Measurements from ENCODE around the gene DNER. TPM values are rescaled to one million over a fixed set of nuclear protein-coding genes. Genes with fewer than 3 reads are reported as not detected.

Gene DNER
- total RNA-seq, 2 experiments from 2014 or later, result not detected

DNA sequence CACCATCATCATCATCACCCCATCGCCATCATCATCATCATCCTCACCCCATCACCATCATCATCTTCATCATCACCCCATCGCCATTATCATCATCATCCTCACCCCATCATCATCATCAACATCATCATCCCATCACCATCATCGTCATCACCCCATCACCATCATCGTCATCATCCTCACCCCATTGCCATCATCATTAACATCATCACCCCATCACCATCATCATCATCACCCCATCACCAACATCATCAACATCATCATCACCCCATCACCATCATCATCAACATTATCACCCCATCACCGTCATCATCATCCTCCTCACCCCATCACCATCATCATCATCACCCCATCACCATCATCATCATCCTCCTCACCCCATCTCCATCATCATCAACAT, 151.0 kb downstream of the DNER start:
- H3K9me3 Mint-ChIP-seq, result no peaks in the 10 kb centered on the region
- ATAC-seq (no peak), DNase-seq (no peak)
- no peak overlapping the region for H3K27ac Mint-ChIP-seq
- intact Hi-C loops (cut with micrococcal nuclease), result no loop called here
- no peak overlapping the region for H3K4me3 Mint-ChIP-seq
- H3K4me1 Mint-ChIP-seq (ENCODE audit: low read depth), result no peaks in the 10 kb centered on the region
- TF ChIP-seq, protein P1, sequence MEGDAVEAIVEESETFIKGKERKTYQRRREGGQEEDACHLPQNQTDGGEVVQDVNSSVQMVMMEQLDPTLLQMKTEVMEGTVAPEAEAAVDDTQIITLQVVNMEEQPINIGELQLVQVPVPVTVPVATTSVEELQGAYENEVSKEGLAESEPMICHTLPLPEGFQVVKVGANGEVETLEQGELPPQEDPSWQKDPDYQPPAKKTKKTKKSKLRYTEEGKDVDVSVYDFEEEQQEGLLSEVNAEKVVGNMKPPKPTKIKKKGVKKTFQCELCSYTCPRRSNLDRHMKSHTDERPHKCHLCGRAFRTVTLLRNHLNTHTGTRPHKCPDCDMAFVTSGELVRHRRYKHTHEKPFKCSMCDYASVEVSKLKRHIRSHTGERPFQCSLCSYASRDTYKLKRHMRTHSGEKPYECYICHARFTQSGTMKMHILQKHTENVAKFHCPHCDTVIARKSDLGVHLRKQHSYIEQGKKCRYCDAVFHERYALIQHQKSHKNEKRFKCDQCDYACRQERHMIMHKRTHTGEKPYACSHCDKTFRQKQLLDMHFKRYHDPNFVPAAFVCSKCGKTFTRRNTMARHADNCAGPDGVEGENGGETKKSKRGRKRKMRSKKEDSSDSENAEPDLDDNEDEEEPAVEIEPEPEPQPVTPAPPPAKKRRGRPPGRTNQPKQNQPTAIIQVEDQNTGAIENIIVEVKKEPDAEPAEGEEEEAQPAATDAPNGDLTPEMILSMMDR (IDR thresholded peaks at IDR 0.05), result no peak
- H3K36me3 Mint-ChIP-seq (ENCODE audit: low read depth), result no peaks in the 10 kb centered on the region
- POLR2A ChIA-PET, result no interaction called here
- H3K27me3 Mint-ChIP-seq, result peaks cover 1% of the 10 kb centered on the region
- CTCF ChIA-PET, result no interaction called here

DNA sequence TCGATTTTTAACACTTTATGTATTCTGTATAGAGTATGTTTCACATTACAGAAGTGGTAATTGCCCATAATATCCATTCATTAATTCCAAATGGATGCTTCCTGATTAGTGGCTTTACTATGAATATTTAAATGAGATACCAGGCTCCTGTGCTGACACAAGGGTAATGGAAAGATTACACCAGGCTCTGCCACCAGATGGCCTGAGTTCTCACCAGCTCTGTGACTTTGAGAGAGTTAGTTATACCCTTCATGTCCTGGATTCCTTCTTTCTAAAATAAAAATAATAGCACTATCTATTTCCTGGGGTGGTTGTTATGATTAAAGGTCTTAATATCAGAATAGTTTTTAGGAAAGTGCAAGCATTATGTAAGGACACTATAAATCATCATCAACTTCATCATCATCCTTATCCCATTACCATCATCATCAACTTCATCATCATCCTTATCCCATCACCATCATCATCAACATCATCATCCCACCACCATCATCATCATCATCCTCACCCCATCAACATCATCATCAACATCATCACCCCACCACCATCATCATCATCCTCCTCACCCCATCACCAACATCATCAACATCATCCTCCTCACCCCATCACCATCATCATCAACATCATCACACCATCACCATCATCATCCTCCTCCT, 151.8 kb downstream of the DNER start:
- intact Hi-C loops (cut with micrococcal nuclease), result no loop called here
- no peaks in the 10 kb centered on the region for H3K9me3 Mint-ChIP-seq
- no peak overlapping the region for H3K27ac Mint-ChIP-seq
- H3K4me3 Mint-ChIP-seq, result no peak overlapping the region
- ATAC-seq (no peak), DNase-seq (no peak)
- ChIA-PET CTCF (no interaction called here), POLR2A (no interaction called here)
- H3K36me3 Mint-ChIP-seq (ENCODE audit: low read depth), result no peaks in the 10 kb centered on the region
- peaks cover 1% of the 10 kb centered on the region for H3K27me3 Mint-ChIP-seq
- TF ChIP-seq, protein P1 (IDR thresholded peaks at IDR 0.05), result no peak
- H3K4me1 Mint-ChIP-seq (ENCODE audit: low read depth), result no peaks in the 10 kb centered on the region

DNA sequence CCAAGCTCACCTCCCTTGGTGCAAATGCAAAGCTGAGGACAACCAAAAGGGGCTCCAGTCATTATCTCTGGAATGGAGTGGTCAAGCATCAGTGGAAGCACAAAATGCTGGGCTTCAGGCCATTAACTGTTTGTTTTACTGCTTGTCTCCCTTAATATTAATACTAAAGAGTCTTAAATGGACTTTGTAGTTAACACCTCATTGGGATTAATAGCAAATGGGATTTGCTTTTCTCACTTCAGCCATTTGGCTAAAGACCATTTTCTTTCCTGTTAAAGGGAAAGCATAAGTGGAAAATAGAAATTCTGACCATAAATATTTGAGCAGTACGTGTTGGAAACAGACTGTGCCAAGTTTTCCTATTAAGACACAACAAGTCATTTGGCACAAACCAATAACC, 154.4 kb downstream of the DNER start:
- no peaks in the 10 kb centered on the region for H3K9me3 Mint-ChIP-seq
- ChIA-PET POLR2A (no interaction called here), CTCF (no interaction called here)
- ATAC-seq (no peak), DNase-seq (no peak)
- no peak overlapping the region for H3K27ac Mint-ChIP-seq
- intact Hi-C loops (cut with micrococcal nuclease), result no loop called here
- H3K36me3 Mint-ChIP-seq (ENCODE audit: low read depth), result no peaks in the 10 kb centered on the region
- no peaks in the 10 kb centered on the region for H3K4me1 Mint-ChIP-seq (ENCODE audit: low read depth)
- TF ChIP-seq, protein P1 (IDR thresholded peaks at IDR 0.05), result no peak
- peaks cover 1% of the 10 kb centered on the region for H3K27me3 Mint-ChIP-seq
- no peak overlapping the region for H3K4me3 Mint-ChIP-seq

DNA sequence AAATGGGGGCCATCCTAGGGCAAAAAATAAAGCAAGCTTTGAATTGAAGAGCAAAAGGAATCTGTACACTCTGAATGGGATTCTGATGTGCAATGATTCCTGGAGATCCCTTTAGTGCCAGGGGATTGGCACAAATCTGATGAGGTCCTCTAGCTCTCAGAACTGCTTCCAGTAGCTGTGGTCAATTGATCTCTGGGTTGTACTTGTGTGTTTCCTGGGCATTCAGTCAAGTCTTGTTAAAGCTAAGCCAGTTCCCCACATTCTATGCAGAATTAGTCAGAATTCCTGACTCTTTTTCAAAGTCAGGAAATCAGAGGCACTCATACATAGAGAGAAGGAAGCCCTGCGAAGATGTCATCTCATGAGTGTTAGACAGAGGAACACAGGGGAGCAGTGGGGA, 161.3 kb downstream of the DNER start:
- peaks cover 1% of the 10 kb centered on the region for H3K27me3 Mint-ChIP-seq
- H3K4me3 Mint-ChIP-seq, result no peak overlapping the region
- CTCF ChIA-PET, result no interaction called here

DNA sequence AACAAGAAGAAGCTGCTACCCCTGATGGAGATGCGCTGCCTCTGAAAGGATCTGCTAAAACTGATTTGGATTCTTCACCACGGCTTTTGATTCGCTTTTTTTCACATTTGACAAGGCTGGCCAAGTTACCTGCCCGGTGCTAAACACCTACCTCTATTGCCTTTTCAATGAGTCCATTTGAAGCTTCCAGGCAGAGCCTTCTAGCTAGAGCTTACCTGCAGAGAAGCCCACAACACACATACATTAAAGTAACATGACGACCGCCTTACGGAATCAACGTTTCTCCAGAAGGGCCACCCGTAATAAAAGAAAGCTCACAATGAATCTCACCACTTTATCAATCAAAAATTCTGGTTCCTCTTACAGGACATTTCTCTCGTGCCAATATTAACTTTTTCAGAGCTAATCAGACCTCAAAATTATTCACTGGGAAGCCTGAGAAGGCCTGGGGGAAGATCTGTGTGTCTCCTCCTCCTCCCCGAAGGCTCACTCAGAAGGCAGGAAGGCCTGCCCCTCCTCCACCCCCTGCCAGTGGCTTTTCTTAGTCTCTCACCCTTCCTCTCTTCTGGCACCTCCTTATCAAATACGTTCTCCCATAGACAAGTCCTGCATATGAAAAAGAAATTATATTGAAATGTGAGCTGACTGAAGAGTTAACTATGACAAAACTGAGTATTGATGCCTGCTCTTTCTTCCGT, 171.0 kb downstream of the DNER start:
- POLR2A ChIA-PET, result no interaction called here
- intact Hi-C loops (cut with micrococcal nuclease), result no loop called here
- no peaks in the 10 kb centered on the region for H3K9me3 Mint-ChIP-seq
- H3K4me1 Mint-ChIP-seq (ENCODE audit: low read depth), result no peaks in the 10 kb centered on the region
- no peak overlapping the region for H3K4me3 Mint-ChIP-seq
- CTCF ChIA-PET, result no interaction called here
- no peak overlapping the region for H3K27ac Mint-ChIP-seq
- no peaks in the 10 kb centered on the region for H3K36me3 Mint-ChIP-seq (ENCODE audit: low read depth)
- H3K27me3 Mint-ChIP-seq, result peaks cover 1% of the 10 kb centered on the region
- no peak for DNase-seq
- ATAC-seq, result no peak
- TF ChIP-seq, protein P1 (IDR thresholded peaks at IDR 0.05), result no peak

More for the DNA sequence above, 161.3 kb downstream of the DNER start:
- H3K36me3 Mint-ChIP-seq (ENCODE audit: low read depth), result no peaks in the 10 kb centered on the region
- H3K4me1 Mint-ChIP-seq (ENCODE audit: low read depth), result no peaks in the 10 kb centered on the region
- no peak overlapping the region for H3K27ac Mint-ChIP-seq
- H3K9me3 Mint-ChIP-seq, result no peaks in the 10 kb centered on the region
- TF ChIP-seq, protein P1 (IDR thresholded peaks at IDR 0.05), result no peak
- intact Hi-C loops (cut with micrococcal nuclease), result no loop called here
- POLR2A ChIA-PET, result no interaction called here
- no peak for DNase-seq
- no peak for ATAC-seq

Data from activated CD8-positive, alpha-beta T cell treated with anti-CD3 and anti-CD28 coated beads for 36 hours (primary cell).